Pons (tissue), 1 donor: ENCODE results near the gene ALOX12B.

Experiments used
- DNase-seq: peaks from one replicate; pipeline ENCODE4 v3.0.0-alpha.2; 2016; ENCODE audit warnings: low spot score

ALOX12B gene

DNA sequence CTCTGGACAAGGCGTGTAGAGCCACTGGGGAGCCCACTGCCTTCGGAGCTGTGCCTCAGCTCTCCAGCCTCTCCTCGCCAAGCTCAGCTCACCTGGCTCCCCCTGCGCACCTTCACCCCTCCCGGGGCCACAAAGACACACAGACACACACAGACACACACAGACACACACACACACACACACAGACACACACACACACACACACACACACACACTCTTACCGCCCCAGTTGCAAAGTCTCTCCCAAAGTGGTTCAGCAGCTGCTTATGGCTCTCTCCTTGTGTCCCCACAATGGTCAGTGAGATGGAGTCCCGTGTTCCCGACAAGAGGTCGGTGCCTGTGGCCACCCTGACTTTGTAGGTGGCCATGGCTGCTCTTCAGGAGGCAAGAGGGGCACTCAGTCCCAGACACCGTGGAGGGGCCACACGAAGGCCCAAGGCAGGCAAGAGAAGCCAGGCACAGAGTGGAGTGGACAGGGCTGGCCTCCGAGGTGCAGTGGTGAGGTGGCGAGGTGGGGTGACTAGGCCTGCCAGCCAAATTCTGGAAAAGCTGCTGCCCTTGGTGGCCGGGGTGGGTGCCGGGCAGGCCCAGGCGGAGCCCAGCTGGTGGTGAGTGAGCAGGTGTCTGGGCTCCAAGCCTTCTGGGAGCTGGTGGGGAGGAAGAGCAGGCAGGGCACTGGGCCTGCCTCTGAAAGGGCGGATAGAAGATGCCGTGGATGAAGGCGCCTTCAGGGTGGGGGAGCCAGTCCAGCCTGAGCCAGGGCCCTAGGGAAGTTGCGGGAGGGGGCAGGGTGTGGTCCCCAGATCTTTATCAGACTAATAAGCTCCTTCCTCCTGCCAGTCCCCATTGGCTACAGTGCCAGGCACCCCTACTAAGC lies at the start of gene ALOX12B:
Gene ALOX12B, minus strand, starts transcription at position 642 of the 877 bp plus-strand sequence. Its CDS starts 274 bp downstream, at position 368.
- no peak for DNase-seq

GRCh38 chr17:8133941-8134340 lies 46.4 kb upstream of the ALOX12B start:
- no peak for DNase-seq

- DNase-seq = no peak
Measured at GRCh38 chr17:8133399-8133798, 45.9 kb upstream of the ALOX12B start.

GRCh38 chr17:8131844-8132441 lies 44.4 kb upstream of the ALOX12B start:
- DNase-seq = no peak

- DNase-seq = no peak
Measured at GRCh38 chr17:8128125-8128784, 40.7 kb upstream of the ALOX12B start.

GRCh38 chr17:8126491-8127066 lies 39.1 kb upstream of the ALOX12B start:
- no peak for DNase-seq

GRCh38 chr17:8125947-8126490 lies 38.5 kb upstream of the ALOX12B start:
- no peak for DNase-seq

DNA sequence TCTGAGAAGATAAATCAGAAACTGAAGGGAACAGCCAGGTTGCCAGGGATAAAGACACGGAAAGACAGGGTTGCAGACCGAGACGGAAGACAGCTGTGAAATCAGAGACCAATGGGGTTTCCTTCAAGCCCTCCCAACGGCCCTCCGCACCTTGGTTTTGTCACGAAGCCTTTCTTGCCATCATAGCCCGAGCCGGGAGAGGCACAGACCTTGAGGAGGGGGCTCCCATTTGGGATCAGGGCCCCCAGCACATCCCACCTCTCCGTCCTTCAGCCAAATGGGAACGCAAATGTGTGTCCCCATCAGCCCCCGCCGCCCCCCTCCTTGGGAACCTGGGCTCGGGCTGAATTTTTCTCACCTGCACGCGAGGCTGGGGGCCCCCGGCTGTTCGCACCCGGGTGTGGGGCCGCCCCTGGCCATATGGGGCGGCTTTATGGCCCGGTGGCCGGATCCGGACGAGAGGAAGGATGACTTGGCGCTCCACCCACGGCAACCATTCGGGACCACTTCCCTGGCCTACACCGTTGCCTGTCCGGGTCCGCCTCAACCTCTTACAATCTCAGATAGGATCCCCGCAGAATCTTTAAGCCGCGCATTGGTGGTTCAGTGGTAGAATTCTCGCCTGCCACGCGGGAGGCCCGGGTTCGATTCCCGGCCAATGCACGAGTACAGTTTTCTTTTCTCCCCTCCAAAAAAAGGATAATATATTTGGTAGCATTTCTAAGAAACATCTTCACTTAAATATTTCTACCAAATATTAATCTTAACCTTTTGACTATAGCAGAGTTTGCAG lies 37.8 kb upstream of the ALOX12B start:
- peak; percentile 73 for DNase-seq

DNA sequence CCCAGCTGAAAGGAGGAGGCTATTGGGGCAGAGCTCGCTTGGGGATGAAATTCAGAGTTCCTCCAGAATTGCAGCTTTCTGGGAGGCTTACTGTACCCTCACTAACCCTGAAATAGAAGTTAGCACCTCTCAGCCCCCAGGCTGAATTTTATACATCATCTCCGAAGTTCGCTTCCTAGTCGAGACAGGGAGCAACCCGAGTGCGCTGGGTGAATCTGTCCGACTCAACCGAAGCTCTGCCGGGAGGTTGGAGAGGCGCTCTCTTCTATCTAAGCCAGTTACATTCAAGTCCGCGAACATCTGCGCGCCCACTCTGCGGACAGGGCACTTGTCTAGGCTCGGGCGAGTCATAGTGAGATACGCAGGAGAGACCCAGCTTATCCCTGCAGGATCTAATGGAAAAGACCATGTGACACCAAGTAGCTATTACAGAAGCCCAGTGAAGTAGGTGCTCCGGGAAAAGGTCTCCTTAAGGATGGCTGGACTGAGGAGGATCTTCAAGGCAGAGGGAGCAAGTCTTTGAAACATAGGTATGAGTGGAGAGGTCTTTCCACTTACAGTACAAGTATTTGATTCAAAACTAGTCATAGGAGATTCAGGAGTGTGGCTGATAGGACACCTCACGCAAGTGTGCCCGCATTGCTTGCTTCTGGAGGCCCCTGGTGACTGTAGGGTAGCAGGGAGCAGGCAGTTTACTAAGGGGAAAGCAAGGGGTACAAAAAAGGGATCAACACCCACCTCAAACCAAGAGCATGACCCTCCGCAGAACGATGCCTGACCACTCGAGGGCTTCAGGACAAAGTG lies 37.0 kb upstream of the ALOX12B start:
- no peak for DNase-seq

DNA sequence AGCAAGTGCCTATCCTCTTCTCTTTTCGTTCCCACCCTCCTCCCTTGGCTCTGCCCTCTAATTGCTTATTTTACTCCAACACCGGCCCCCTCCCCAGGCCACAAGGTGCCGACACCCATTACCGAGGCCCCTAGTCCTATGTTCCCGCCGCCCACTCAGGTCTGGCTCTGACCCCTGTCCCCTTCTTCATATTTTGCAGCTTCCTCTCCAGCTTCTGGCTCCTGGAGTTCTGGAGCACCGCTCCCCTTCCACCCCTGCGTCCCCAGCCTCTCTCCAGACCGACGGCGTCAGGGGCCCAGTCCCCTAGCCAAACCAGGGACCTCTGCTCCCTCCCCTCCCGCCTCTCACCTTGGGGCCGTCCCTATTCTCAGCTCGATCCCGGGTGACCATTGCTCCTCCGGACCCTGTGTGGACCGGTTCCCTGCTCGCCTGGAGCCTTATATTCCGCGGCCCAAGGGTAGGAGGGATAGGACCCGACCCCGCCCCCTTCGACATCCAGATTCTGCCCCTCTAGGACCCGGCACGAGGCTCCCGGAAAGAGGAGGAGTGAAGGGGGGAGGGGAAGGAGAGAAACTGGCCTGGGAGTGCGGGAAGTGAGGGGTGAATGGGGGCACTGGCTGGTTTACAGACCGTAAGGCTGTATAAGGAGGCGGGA lies 36.3 kb upstream of the ALOX12B start, which contains the start of gene HES7:
Gene HES7, minus strand, starts transcription at position 412 of the 655 bp plus-strand sequence. Its CDS starts 22 bp downstream, at position 390.
- no peak for DNase-seq

GRCh38 chr17:8122924-8123694 lies 35.6 kb upstream of the ALOX12B start:
- no peak for DNase-seq

DNA sequence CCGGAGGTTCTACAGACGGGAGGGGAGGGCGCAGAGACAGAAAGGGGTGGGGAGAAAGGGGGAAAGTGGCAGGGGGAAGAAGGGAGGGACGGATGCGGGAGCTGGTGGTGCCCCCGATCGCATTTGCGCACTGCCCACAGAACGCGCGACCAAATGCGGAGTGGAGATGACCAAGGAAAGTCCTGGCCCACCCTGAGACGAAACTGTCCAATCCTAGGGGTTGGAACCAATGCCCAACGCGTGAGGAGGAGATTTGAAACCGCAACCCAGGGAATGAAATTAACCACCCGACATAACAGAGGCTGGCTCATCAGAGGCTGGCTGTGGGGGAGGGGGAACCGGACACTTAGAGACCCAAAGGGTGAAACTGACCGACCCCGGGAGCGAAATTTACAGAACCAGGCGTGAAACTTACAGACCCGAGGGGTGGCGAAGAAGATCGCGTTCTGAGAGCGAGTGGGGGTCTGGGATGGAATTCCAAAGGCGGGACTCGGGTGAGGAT lies 35.0 kb upstream of the ALOX12B start:
- no peak for DNase-seq

DNA sequence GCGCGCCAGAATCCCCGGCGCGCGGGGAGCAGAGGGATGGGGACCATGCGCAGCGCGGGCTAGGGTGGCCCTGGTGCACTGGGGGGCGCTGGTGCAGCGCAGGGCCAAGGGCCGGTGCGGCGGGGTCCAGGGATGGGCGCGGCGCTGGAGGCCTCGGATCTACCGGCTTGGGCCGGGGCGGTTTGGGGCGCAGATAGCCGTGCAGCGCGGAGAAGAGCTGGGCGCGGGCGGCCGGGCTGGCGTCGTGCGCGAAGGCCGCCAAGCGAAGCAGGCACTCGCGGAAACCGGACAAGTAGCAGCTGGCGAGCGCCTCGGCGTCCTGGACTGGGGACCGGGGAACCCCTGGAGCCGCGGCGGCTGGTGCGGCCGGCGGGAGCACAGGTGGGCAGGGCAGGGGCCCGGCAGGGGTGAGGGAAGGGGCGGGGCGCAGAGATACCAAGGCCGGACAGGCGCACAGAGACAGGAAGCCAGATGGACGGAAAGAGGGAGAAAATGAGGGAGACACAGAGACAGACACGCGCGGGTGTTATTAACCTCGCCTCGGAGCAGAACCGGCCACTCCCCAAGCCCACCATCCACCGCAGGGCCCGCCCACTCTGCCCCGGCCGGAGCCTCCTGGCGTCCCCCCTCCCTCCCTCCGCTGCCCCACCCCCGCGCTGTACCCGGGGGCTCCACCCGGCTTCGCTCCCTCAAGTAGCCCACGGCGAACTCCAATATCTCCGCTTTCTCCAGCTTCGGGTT lies 34.3 kb upstream of the ALOX12B start:
- DNase-seq = peak; percentile 44

DNA sequence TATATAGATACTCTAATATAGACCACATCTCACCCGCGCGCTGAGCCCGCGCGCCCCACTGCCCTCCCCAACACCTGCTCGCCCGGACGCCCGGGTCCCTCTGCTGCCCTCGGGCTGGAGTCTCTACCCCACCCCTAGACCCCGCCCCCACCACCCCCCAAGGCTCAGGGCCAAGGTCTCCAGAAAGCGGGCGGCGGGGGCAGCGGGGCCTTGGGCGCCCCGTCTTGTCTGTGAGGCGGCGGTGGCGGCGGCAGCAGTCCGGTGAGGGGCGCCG lies 33.8 kb upstream of the ALOX12B start:
- DNase-seq = no peak

DNA sequence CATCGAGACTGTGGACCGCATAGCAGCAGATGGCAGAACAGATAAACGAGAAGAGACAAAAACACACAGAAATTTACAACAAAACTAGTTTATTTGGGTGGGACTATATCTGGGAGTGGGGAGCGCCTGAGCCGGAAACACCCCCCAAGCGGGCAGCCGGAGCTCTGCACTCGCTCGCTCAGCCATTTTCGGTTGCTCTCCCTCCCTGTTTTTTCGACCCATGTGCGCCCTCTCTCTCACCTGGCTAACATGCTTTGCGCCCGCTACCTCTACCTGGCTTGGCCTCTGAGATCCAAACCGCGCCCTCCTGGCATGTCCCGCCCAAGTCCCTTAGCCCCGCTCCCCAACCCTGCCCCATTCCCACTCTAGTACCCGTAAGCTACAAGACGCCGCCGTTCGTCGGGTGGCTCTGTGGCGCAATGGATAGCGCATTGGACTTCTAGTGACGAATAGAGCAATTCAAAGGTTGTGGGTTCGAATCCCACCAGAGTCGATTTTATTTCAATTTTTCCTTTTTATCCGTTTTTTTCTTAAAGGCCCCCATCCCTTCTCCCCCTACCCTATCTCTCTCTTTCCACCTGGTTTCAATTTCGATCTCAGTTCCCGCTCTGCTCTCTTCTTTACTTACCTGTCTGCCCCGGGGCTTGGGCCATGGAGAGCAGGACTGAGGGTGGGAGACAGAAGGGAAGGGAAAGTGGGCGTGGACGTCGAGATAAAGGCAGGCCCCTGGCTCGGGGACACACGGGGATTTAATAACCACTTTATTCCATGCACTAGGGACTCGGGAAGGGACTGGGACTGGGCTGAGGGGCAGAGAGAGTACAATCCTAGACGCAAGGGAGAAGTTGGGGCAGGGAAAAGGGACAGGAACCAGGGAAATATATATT lies 33.2 kb upstream of the ALOX12B start:
- peak; percentile 72 for DNase-seq

DNA sequence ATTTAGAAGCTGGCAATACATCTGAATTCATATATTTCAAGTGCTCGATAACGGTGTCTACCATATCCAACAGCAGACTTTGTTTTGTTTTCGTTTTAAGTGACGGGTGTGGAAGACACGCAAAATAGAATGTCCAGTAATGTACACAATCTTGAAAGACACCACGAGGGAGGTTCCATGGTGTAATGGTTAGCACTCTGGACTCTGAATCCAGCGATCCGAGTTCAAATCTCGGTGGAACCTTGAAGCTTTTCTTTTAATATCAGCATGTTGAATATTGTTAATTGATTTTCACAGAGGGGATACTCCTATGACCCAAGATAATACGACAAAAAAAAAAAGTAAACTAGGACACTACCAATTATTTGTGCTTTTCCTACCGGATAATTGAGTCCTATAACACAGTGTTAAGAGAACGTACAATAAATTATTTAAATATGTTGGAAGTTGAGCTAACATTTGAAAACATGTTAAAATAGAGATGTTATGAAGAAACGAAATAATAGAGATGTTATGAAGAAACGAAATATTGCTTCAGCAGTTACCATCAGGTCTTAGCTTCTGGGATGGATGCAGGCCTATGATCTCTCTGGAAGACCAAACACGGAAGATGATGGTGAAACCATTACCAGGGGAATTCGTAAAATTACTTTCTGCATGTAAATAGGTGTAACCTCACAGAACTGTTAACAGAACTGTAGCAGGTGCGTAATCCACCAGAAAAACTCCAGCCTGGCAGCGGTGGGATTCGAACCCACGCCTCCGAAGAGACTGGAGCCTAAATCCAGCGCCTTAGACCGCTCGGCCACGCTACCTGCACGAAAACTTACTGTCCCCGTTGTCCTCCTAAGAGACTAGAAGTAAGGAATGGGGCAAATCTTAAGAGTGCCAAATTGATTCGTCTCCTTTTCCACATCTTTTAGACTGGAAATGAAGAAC lies 32.3 kb upstream of the ALOX12B start:
- DNase-seq = peak; percentile 97
